Stimulated activated CD8-positive, alpha-beta memory T cell treated with anti-CD3 and anti-CD28 coated beads, Interleukin-7, amount 100 ng/mL, for 4 hours (primary cell): ENCODE results near the gene DPP4.

Experiments used
- DNase-seq, 2 donors: peaks; one replicate each; pipeline ENCODE4 v3.0.0-alpha.2; 2020; ENCODE audit warnings: low read depth in 2 of 2

Gene DPP4

GRCh38 chr2:162085090-162085891 lies 11.3 kb upstream of the DPP4 start:
- no peak for DNase-seq

- no peak for DNase-seq
Measured at GRCh38 chr2:162084536-162084935, 10.5 kb upstream of the DPP4 start.

DNA sequence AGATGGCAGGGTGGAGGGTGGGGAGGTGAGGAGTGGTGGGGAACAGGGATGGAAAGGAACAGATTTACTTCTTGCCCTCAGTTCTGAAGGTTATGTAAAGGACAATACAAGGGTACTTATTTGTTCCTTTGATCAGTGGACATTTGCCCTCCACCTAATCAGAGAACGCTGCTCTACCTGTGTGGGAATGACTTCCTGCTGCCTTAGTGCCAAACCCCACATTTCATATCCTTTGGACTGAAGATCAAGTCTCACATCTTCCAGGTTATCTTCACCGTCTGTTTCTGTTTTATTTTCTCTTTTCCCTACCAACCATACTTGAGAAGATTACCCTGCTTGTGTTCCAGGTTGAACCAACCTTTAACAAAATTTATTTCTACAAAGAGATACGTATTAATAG lies 8.7 kb upstream of the DPP4 start:
- DNase-seq, result no peak

GRCh38 chr2:162082036-162082435 lies 8.0 kb upstream of the DPP4 start:
- no peak for DNase-seq

- DNase-seq, result no peak
Measured at GRCh38 chr2:162079514-162079913, 5.5 kb upstream of the DPP4 start.

DNA sequence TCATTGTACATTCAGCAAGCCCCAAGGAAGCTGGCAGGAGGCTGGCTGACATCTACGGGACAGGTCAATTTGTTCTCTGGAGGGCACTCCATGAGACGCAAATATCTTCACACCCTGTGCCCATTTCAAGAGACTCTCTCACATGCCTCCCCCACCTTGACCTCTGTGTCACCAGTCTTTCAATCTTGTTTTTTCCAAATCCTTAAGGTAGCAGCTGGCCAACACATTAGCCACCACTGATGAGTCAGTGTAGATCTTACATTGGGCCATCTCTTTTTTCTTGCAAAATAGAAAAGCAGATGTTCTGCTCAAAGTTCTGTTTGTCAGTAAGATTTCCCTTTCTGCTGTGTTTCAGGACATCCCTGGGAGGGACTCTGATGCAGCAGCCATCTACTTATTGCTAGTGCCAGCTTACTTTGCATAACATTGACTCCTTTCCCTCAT lies 1.7 kb upstream of the DPP4 start:
- DNase-seq, result no peak

DNA sequence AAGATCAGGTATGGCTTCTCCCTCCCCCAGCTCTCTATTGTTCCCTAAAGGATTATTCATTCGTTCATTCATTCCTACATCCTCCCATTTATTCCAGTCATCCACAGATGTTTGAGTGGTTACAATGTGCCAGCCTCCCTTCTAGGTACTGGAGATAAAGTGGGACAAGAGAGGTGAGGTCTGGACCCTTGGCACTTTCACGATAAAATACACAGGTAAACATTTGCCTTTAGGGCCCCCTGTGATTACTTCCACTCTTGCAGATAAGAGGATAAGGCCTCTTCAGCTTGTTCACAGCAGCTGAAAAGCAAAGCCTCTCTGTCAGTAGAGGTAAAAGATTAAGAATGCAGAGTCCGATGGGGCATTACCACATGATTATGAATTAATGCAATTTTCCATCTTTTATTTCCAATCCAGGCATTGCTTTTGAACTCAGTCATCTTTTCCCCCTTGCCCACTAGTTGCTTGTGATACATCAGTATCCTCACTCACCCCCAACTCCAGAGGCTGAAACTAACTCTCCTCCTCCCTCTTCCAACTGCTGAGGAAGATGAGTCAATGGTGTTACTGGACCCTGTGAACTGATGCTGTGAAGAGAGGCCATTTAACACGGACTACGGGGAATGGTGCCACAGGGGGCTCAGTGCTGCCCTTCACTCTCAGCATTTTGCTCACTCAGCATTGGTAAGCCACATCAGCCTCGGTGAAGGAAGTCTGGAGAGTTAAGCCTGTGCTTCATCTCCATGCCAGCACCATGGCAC lies 1.1 kb upstream of the DPP4 start:
- DNase-seq, result no peak

DNA sequence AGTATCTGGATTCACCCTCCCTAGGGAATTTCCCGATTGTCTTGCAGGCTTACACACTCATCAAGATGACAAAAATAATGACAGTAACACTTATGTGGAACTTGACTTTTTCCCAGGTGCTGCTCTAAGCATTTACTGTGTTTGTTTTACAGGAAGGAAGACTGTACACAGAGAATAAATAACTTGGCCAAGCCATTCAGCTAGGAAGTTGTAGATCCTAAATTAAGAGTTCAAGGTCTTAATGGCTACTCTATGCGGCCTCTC lies 549 bp upstream of the DPP4 start:
- no peak for DNase-seq

DNA sequence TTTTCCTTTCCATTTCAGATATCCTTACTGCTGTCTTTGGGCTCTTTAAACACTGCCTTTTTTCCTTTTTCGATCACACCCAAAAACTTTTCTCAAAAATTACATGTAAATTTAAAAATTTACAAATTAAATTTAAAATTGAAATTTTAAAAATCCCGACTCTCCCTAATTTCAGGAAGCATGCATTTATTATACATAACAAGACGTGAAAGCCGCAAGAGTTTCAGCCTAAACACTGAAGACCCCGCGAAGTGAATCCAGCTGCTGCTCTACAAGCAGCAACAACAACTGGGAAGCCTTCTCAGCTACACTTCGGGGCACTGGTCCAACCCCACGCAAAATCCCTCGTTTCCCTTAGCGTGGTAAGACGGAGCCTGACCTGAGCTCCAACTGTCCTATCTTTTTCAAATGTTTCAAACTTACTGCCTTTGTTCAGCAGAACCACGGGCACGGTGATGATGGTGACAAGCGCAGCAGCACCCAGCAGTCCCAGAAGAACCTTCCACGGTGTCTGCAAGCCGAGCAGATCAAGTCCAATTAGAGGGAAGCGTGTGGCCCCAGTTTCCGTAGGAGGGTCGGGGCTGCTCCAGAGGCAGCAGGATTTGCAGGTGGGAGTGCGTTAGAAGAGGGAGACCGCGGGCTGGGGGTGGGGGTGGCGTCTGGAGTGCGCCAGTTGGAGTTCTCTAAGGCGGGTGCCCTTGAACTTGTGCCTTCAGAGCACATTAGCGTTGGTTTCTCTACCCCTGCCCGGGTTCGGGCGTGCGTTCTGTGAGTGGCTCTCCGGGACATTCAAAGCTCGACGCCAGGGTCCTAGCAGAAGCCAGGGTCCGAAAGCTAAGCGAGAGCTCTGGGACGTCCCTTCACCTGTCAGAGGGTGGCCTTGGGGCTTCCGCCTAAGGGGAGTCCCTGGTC lies 783 bp downstream of the DPP4 start:
- DNase-seq, result no peak

DNA sequence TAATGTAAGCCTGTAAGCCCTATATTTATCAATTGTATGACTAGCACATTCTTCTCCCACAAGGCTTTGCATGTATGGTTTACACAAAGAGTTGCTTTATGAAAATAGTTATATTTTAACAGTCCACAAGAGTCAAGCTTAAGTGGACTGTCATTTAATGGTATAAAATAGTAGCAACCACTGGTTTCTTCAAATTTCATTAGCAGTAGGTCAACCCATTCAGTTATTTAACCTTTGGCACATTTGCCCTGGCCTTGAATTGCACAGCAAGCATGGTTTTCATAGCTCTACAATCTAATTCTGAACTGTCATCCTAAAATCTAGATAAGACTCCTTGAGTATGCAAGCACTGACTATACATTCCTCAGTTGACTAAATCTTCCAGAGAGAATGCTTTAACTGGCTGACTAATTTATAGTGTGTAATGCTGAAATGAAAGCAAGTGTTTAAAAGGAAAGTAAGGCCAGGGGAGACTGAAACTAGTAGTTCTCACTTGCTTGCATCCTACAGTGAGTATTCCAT lies 1.8 kb downstream of the DPP4 start:
- DNase-seq, result no peak

- no peak for DNase-seq
Measured at GRCh38 chr2:162071001-162071400, 3.0 kb downstream of the DPP4 start.

DNA sequence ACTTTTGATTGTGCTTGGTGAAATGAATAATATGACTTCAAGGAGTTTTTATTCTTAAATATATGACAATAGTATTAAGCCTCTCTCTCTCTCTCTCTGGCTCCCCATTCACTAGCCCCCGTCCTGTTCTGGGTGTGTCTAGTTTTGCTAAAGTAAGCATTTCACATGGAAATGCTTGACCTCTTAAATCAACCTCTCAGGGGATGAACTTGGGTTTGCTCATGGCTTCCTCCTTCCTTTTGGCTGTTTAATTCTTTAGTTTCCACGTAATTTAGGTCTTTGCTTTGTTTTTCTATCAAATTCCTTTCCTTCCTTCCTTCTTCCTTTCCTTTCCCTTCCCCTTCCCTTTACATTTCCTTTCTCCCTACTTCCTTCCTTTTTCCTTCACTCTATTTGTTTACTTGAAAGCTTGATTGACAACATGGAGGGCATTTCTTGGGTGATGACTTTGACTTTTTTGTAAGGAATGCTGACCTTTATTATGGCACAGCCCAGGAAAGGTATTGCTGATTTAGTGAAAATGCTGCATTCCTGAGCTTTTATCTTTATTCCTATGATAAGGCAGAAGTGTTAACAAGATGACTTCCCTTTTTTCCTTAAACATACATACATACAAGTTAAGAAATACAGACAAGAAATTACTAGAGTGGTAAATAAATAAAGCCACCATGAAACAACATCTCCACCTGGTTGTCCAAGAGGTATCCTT lies 3.6 kb downstream of the DPP4 start:
- no peak for DNase-seq

GRCh38 chr2:162069267-162069903 lies 4.6 kb downstream of the DPP4 start:
- DNase-seq, result no peak

DNA sequence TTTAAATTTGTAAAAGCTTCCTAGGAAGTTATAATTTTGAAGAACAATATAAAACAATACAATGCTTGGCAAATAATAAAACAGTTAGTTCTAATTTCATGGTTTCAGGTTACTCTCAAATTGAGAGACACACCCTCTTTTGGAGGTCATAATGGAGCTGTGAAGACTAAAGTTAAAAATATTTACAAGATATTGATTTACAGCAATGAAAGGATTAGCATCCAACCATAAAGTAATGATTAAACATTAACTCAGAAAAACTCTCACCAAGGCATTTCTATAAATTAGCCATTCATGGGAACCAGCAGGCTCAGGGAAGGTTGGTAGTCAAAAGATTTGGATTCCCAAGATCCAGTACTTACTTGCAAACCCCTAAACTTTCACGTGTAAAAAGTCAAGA lies 6.4 kb downstream of the DPP4 start:
- DNase-seq, result no peak

- DNase-seq, result no peak
Measured at GRCh38 chr2:162065767-162066166, 8.2 kb downstream of the DPP4 start.

- DNase-seq, result no peak
Measured at GRCh38 chr2:162063899-162064298, 10.1 kb downstream of the DPP4 start.

DNA sequence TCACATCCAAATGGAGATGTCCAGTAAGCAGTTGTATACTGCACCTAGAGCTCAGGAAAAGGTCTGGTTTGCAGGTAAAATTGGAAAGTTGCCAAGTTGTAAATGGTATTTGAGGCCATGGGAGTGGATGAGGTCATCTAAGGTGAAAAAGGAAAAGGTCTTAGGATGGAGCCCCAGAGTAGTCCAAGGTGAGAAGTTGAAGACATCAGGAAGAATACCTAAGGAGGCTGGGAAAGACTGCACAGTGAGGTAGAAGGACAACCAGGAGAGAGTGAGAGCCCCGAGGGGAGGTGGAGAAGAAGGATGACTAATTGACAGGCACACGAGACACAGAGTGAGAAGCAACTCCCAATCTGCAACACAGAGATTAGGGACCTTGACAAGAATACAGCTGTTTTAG lies 10.7 kb downstream of the DPP4 start:
- no peak for DNase-seq

DNA sequence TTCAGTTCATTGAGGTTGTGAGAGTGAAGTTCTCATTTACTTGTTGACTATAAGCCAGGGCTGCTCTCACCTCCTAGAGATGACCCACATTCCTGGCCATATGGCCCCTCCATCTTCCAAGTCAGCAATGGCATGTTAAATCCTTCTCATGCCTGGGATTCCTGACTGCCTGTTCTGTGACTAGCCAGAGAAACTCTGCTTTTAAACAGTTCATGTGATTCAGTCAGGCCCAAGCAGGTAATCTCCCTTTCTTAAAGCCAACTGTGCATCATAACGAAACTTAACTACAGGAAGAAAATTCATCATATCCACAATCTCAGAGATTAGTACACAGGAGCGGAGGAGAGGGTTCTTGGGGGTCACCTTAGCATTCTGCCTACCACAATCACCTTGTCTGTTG lies 11.5 kb downstream of the DPP4 start:
- DNase-seq, result no peak

DNA sequence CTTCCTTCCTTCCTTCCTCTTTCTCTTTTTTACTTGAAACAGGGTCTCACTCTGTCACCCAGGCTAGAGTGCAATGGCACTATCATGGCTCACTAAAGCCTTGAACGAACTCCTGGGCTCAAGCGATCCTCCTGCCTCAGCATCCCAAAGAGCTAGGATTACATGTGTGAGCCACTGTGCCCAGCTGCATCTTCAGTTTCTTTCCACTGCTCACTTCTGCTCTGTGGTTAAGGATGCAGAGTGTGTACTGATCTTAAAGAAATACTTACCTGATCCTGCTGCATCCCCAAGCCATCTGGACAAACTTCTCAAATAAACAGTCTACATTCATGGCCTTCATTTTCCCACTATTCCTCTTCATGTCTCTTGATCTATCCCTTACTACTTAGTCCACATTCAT lies 13.0 kb downstream of the DPP4 start:
- DNase-seq, result no peak

DNA sequence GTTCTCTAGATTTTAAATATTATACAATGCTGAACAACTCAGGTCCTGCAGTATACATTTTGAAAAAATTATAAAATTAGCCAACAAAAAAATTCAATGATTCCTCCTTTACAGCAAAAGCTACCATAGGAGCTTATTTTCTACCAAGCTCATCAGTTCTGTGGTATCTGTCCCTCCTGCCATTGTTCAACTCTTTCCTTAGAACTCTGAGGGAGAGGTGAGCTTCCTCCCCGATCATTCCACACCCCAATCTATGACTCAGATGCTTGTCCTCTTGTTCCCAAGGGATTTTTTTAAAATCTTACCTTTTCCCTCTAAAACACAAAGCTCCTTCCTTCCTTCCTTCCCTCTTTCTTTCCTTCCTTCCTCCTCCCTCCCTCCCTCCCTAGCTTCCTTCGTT lies 13.5 kb downstream of the DPP4 start:
- DNase-seq, result no peak
